ENCODE results near the gene CFDP1. TPM values are rescaled to one million over a fixed set of nuclear protein-coding genes. Genes with fewer than 3 reads are reported as not detected.
"Not testable (repeated sequence)": the region's sequence is repeated elsewhere in the genome, so short reads cannot be mapped to it uniquely, and the experiment has no call there.

The CFDP1 gene
- total RNA-seq, 4 donors from 2014 or later = 51.2 to 318 (median 145) TPM

DNA sequence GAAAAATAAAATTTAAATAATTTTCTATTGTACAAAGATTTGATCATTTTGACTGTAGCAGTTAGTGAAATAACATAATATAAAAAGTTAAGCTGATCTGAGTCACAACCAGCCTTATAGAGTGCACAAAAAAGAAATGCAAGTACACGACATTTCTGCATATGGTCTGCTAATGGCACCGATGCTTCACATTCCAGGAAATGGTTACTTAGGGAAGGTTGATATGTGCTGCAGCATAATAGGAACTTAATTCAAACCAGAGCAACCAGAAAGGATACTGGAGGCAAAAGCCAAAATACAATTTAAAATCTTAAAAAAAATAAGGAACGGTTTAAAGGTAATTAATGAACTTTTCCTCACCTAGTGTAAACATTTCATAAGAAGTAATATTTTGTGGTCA is 10.0 kb upstream of the CFDP1 start:
- H3K27ac ChIP-seq = no peak overlapping the region
- TF ChIP-seq POLR2A (IDR thresholded peaks at IDR 0.05) (no peak), POLR2AphosphoS5 (IDR thresholded peaks at IDR 0.05) (no peak), EP300 (IDR thresholded peaks at IDR 0.05; ENCODE audit: low read depth) (no peak)
- TF ChIP-seq, protein P1, sequence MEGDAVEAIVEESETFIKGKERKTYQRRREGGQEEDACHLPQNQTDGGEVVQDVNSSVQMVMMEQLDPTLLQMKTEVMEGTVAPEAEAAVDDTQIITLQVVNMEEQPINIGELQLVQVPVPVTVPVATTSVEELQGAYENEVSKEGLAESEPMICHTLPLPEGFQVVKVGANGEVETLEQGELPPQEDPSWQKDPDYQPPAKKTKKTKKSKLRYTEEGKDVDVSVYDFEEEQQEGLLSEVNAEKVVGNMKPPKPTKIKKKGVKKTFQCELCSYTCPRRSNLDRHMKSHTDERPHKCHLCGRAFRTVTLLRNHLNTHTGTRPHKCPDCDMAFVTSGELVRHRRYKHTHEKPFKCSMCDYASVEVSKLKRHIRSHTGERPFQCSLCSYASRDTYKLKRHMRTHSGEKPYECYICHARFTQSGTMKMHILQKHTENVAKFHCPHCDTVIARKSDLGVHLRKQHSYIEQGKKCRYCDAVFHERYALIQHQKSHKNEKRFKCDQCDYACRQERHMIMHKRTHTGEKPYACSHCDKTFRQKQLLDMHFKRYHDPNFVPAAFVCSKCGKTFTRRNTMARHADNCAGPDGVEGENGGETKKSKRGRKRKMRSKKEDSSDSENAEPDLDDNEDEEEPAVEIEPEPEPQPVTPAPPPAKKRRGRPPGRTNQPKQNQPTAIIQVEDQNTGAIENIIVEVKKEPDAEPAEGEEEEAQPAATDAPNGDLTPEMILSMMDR (IDR thresholded peaks at IDR 0.05) = no peak
- no peaks in the 10 kb centered on the region for H3K27me3 ChIP-seq
- peaks cover 0 to 3% (median 0%) of the 10 kb centered on the region in 4 donors for H3K4me1 ChIP-seq
- intact Hi-C loops (cut with DNase I; ENCODE audit: low total_unique reads) (no loop called here), in situ Hi-C loops (cut with MboI; ENCODE audit: low pct_ligation_motif_present in 1 of 4, low pct_unique_long_range_greater_than_20kb in 1 of 4, low sequenced_read_pairs in 3 of 4) (no loop called here)
- WGBS, 2 donors (ENCODE audit: low coverage in 1 of 2) = 81 to 87% methylated on average over 3 of the region's 3 CpGs
- H3K36me3 ChIP-seq = peaks cover 0 to 12% (median 3%) of the 10 kb centered on the region in 4 donors
- DNase-seq = no peak
- H3K4me3 ChIP-seq = no peak overlapping the region
- H3K9me3 ChIP-seq = no peaks in the 10 kb centered on the region

DNA sequence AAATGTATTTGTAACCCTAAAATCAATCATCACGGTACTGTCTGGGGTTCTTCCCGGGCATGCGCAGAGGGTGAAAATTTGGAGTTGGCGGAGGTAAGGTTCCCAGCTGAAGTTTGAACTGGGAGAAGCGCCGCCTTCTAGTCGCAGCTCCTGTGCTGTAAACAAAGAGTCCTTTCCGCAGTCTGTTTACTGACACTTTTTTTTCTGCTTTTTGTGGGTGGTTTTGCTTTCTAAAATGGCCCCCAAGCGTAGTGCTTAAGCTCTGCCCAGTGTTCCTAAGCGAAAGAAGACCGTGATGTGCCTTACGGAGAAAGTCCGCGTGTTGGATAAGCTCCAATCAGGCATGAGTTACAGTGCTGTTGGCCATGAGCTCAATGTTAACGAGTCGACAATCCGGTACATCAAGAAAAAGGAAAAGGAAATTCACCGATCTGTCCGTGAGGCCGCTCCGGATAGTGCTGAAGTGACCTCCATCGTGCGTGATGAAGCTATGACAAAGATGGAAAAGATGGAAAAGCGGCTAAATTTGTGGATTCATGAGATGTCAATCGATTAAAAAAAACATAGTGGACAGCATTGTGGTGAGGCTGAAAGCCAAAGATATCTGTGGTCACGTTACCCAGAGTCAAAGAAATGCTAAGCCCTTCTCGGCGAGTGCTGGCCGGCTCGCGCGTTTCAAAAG is 570 bp upstream of the CFDP1 start:
- TF ChIP-seq POLR2AphosphoS5 (IDR thresholded peaks at IDR 0.05) = peak; percentile 23 to 80 (median 66)
- TF ChIP-seq POLR2A (IDR thresholded peaks at IDR 0.05) = no peak
- Histone ChIP-seq H3K4me1 (peaks cover 0 to 29% (median 12%) of the 10 kb centered on the region in 4 donors), H3K4me3 (peak overlapping the region; percentile 37 to 96 (median 75)), H3K36me3 (no peaks in the 10 kb centered on the region), H3K27ac (peak overlapping the region; percentile 94 to 98 (median 96)), H3K9me3 (no peaks in the 10 kb centered on the region), H3K27me3 (no peaks in the 10 kb centered on the region)
- WGBS, 2 donors (ENCODE audit: low coverage in 1 of 2) = 0 to 6% methylated on average over 21 to 32 of the region's 32 CpGs
- intact Hi-C loops (cut with DNase I; ENCODE audit: low total_unique reads) (loop anchor here (5.0 kb wide), 1 partner anchor 213 kb away; the partner anchor contains the start of genes KARS1 and TERF2IP), in situ Hi-C loops (cut with MboI; ENCODE audit: low pct_ligation_motif_present in 1 of 4, low pct_unique_long_range_greater_than_20kb in 1 of 4, low sequenced_read_pairs in 3 of 4) (no loop called here)
- DNase-seq = peak; percentile 74

- no peaks in the 10 kb centered on the region for H3K9me3 ChIP-seq
- WGBS, 2 donors (ENCODE audit: low coverage in 1 of 2) = 80 to 84% methylated on average over 7 to 11 of the region's 11 CpGs
- TF ChIP-seq, protein P1 (IDR thresholded peaks at IDR 0.05) = no peak
- TF ChIP-seq EP300 (IDR thresholded peaks at IDR 0.05; ENCODE audit: low read depth) = no peak
- no peak for TF ChIP-seq POLR2A (IDR thresholded peaks at IDR 0.05)
- no peak for TF ChIP-seq POLR2AphosphoS5 (IDR thresholded peaks at IDR 0.05)
- in situ Hi-C loops (cut with MboI; ENCODE audit: low pct_ligation_motif_present in 1 of 4, low pct_unique_long_range_greater_than_20kb in 1 of 4, low sequenced_read_pairs in 3 of 4) (no loop called here), intact Hi-C loops (cut with DNase I; ENCODE audit: low total_unique reads) (loop anchor here (5.0 kb wide), 1 partner anchor 217 kb away; the partner anchor contains the start of genes KARS1 and TERF2IP)
- no peak for DNase-seq
- H3K27me3 ChIP-seq = no peaks in the 10 kb centered on the region
- H3K4me1 ChIP-seq = peaks cover 0 to 24% (median 12%) of the 10 kb centered on the region in 4 donors
- no peak overlapping the region for H3K4me3 ChIP-seq
- no peaks in the 10 kb centered on the region for H3K36me3 ChIP-seq
- H3K27ac ChIP-seq = no peak overlapping the region
Observed at GRCh38 chr16:75429621-75430403, 3.5 kb downstream of the CFDP1 start.

DNA sequence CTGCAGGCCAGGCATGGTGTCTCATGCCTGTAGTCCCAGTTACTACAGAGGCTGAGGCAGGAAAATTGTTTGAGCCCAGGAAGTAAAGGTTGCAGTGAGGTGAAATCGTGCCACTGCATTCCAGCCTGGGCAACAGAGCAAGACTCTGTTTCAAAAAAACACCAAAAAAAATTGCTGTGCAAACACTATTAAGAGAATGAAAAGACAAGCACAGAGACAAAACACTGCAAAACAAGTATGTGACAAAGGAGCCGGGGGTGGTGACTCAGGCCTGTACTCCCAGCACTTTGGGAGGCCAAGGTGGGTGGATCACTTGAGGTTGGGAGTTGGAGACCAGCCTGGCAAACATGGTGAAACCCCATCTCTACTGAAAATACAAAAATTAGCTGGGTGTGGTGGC is 6.8 kb downstream of the CFDP1 start:
- 85% methylated on average over 2 of the region's 2 CpGs; no CpG with 5 or more reads in 1 of the 2 donors for WGBS, 2 donors (ENCODE audit: low coverage in 1 of 2)
- H3K4me3 ChIP-seq; H3K36me3 ChIP-seq; H3K27ac ChIP-seq; in situ Hi-C loops (cut with MboI; ENCODE audit: low pct_ligation_motif_present in 1 of 4, low pct_unique_long_range_greater_than_20kb in 1 of 4, low sequenced_read_pairs in 3 of 4); DNase-seq; H3K27me3 ChIP-seq; H3K9me3 ChIP-seq; intact Hi-C loops (cut with DNase I; ENCODE audit: low total_unique reads): not testable (repeated sequence)
- peaks cover 1 to 10% (median 2%) of the 10 kb centered on the region in 4 donors for H3K4me1 ChIP-seq

GRCh38 chr16:75424105-75424762 is 9.1 kb downstream of the CFDP1 start:
- H3K9me3 ChIP-seq; H3K4me3 ChIP-seq; intact Hi-C loops (cut with DNase I; ENCODE audit: low total_unique reads); H3K27ac ChIP-seq; H3K36me3 ChIP-seq; H3K27me3 ChIP-seq; in situ Hi-C loops (cut with MboI; ENCODE audit: low pct_ligation_motif_present in 1 of 4, low pct_unique_long_range_greater_than_20kb in 1 of 4, low sequenced_read_pairs in 3 of 4); DNase-seq: not testable (repeated sequence)
- H3K4me1 ChIP-seq = peaks cover 6 to 13% (median 8%) of the 10 kb centered on the region in 4 donors
- 87% methylated on average over 18 of the region's 18 CpGs; no CpG with 5 or more reads in 1 of the 2 donors for WGBS, 2 donors (ENCODE audit: low coverage in 1 of 2)
